BE2C (cell line): ENCODE measurements around the gene ETV5.

ENCODE experiments used
- DNase-seq: peaks from one replicate; pipeline ENCODE4 v3.0.0-alpha.2; 2020
- H3K27me3 ChIP-seq: fragments of 250-450 bp; sonication (Bioruptor Pico); 2 replicates; pipeline ENCODE4 v1.5.1; 2020; ENCODE audit warnings: mild to moderate bottlenecking
- H3K36me3 ChIP-seq: fragments of 250-450 bp; sonication (Bioruptor Pico); 2 replicates; pipeline ENCODE4 v1.5.1; 2020; ENCODE audit warnings: mild to moderate bottlenecking
- H3K4me1 ChIP-seq: fragments of 250-450 bp; sonication (Bioruptor Pico); 2 replicates; pipeline ENCODE4 v1.5.1; 2020
- H3K4me3 ChIP-seq: 2 replicates; pipeline ENCODE4 v1.5.1; 2011; ENCODE audit warnings: low read depth, low read length
- H3K9me3 ChIP-seq: fragments of 250-450 bp; sonication (Bioruptor Pico); 2 replicates; pipeline ENCODE4 v1.5.1; 2020
- TF ChIP-seq, protein P1 (sequence below): IDR thresholded peaks from 2 replicates; pipeline ENCODE4 v1.5.1; 2012; ENCODE audit warnings: mild to moderate bottlenecking, low read depth, low read length

The ETV5 gene

DNA sequence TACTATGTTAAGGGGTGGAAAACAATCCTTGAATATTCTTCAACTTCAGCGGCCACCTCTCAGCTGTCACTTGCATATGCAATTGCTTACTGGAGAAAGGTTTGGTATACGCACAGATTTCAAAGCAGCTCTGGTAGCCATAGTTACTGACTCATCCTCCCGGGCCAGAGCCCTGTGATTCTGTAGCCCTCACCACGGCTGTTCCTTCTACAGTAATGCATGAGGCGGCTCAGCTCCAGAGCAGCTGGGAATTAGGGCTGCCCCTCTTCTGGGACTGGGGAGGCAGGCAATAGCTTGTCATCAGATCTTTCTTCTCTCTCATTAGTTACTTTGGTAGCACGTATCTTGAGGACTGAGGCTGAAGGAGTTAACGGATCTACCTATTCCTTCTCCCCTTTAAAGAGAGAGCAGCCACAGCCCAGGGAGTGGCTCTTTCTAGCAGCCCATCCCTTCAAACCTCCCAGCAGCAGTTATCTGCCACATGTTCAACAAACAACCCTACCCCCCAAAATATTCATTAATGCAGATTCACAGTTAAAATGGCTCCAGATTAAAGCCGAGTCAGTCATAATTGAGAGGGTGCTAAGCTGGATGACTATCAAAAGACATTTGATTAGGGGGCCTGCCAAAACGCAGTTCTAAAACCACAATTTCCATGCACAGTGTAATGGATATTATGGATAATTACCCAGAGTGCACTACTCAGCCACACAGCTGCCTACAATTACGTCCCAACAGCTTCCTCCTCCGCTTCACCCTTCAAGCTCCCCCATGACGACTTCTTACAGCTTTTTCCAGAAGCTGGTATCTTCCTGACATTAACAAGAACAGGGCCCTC is 54.7 kb downstream of the ETV5 start:
- Histone ChIP-seq H3K27me3 (no peaks in the 10 kb centered on the region), H3K4me3 (no peak overlapping the region), H3K4me1 (no peaks in the 10 kb centered on the region; the same call in 1 of the 2 replicates), H3K9me3 (no peaks in the 10 kb centered on the region), H3K36me3 (peaks cover 34% of the 10 kb centered on the region)
- TF ChIP-seq, protein P1, sequence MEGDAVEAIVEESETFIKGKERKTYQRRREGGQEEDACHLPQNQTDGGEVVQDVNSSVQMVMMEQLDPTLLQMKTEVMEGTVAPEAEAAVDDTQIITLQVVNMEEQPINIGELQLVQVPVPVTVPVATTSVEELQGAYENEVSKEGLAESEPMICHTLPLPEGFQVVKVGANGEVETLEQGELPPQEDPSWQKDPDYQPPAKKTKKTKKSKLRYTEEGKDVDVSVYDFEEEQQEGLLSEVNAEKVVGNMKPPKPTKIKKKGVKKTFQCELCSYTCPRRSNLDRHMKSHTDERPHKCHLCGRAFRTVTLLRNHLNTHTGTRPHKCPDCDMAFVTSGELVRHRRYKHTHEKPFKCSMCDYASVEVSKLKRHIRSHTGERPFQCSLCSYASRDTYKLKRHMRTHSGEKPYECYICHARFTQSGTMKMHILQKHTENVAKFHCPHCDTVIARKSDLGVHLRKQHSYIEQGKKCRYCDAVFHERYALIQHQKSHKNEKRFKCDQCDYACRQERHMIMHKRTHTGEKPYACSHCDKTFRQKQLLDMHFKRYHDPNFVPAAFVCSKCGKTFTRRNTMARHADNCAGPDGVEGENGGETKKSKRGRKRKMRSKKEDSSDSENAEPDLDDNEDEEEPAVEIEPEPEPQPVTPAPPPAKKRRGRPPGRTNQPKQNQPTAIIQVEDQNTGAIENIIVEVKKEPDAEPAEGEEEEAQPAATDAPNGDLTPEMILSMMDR, result no peak
- peak; percentile 23 for DNase-seq

DNA sequence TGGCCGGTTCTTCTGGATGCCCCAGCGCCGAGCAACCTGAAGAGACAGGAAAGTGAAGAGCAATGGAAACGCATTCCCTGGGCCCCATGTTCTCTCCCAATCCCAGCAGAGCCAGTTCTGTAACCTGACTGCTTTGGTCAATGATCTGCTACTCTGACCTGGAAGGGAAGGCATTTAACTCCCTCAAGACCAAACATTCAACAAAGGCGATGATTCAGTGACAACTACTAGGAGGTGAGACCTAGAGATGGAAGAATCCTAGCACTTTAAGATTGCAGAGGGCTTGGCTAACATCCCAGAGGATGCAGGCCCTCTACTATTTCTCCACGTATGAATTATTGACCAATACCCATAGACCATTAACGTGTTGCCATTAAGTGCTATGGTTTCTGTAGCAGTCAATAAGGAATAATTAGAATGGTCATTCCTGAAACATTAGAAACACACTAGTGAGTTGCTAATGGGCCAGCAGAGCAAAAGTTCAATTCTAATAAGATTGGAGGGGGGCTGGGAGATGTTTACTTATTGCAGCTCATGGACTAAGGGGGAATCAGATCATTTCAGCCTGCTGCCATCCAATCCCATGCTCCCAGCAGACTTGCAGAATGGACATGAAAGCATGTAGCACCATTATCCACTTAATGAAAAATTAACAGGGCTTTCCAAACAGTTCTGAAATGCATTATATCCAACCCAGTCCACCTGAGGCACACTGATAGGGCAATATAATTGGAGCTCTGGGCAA is 56.6 kb downstream of the ETV5 start:
- peaks cover 40% of the 10 kb centered on the region for H3K36me3 ChIP-seq
- H3K9me3 ChIP-seq, result no peaks in the 10 kb centered on the region
- H3K4me3 ChIP-seq, result no peak overlapping the region
- no peak for DNase-seq
- no peaks in the 10 kb centered on the region; the same call in 1 of the 2 replicates for H3K4me1 ChIP-seq
- TF ChIP-seq, protein P1, result no peak
- H3K27me3 ChIP-seq, result no peaks in the 10 kb centered on the region

DNA sequence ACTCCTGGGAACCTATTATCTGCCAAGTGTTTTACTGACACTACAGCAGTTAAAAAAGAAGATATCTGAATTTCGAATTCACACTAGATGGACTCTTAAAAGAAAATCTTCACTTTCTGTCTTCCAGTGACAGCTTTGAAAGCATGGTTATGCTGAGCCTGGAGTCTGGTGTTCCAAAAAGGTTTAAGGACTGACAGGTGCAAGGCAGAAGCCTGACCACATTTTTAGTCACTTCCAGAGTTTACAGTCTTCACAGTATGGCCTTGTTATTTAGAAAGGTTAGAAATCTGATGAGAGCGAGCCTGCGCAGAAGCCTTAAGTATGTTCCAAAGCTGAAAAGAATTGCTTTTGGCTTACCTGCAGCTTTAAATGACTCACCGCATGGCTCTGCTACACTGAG is 59.9 kb downstream of the ETV5 start:
- H3K36me3 ChIP-seq, result peaks cover 40% of the 10 kb centered on the region

DNA sequence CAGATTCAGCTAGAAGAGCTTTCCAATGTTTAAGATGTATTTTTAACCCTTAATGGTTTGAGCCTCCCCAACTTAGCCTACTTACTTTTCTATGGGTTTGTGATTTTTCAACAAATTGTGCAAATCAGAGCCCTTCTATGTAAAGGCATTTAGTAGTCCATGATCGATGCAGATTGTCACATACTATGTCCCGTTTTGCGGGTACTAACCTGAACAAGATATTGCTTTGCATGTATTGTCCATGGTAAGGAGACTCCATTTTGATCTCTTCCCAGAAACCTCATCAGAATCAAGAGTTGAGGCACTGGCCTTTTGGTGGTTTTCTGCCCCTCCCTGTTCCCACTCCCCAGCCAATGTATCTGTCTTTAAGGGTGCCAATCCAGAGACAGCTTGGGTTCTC is 60.8 kb downstream of the ETV5 start:
- no peak overlapping the region for H3K4me3 ChIP-seq
- H3K4me1 ChIP-seq, result no peaks in the 10 kb centered on the region
- H3K9me3 ChIP-seq, result no peaks in the 10 kb centered on the region
- no peak for DNase-seq
- H3K36me3 ChIP-seq, result peaks cover 40% of the 10 kb centered on the region
- H3K27me3 ChIP-seq, result no peaks in the 10 kb centered on the region
- TF ChIP-seq, protein P1, result no peak

More for the DNA sequence above, 59.9 kb downstream of the ETV5 start:
- H3K9me3 ChIP-seq, result no peaks in the 10 kb centered on the region
- H3K27me3 ChIP-seq, result no peaks in the 10 kb centered on the region
- DNase-seq, result no peak
- H3K4me1 ChIP-seq, result no peaks in the 10 kb centered on the region
- H3K4me3 ChIP-seq, result no peak overlapping the region
- TF ChIP-seq, protein P1, result no peak

DNA sequence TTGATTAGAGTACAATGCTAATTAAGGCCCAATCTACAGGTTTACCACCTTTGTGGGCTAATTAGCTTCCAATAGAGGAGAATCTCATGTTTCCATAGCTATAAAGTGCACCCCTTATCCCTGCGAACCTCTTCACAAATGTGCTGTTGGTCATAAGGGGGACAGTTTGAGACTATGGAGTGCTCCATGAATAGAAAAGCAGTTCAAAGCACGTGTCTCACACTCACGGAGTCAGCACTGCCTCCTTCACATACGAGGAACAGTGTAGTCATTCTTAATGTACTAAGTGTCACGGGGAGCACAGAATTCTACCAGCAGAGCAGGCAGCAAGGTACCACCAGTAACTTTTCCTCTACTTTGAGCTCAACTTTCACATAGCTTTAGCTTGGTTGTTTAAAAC is 62.1 kb downstream of the ETV5 start:
- DNase-seq, result no peak
- H3K9me3 ChIP-seq, result no peaks in the 10 kb centered on the region
- no peak overlapping the region for H3K4me3 ChIP-seq
- TF ChIP-seq, protein P1, result no peak
- no peaks in the 10 kb centered on the region for H3K4me1 ChIP-seq
- H3K27me3 ChIP-seq, result no peaks in the 10 kb centered on the region
- H3K36me3 ChIP-seq, result peaks cover 36% of the 10 kb centered on the region

DNA sequence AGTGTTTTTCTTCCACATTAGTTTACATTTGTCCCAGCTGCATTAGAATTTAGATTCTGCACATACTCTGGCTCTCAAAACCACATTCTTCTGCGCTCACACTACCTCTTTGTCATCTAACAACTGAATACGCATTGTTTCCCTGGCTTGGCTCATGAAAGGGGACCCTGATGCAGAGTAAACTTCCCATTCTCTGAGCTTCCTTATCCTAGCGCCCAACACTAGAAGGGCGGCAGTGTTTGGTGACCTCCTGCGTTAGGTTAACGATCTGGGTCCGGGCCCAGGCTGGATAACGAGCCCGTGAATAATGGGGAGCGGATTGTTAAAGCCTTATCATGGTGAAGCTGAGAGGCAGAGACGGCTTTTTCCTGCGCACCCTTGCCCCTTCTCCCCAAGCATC is 63.9 kb downstream of the ETV5 start:
- H3K9me3 ChIP-seq, result no peaks in the 10 kb centered on the region
- DNase-seq, result no peak
- TF ChIP-seq, protein P1, result no peak

More for the DNA sequence above, 63.9 kb downstream of the ETV5 start:
- H3K27me3 ChIP-seq, result no peaks in the 10 kb centered on the region
- peaks cover 20% of the 10 kb centered on the region for H3K36me3 ChIP-seq
- no peaks in the 10 kb centered on the region for H3K4me1 ChIP-seq
- no peak overlapping the region for H3K4me3 ChIP-seq
